PC-9 (cell line): ENCODE data around the gene FAM81A.
"Not testable (repeated sequence)": the region's sequence is repeated elsewhere in the genome, so short reads cannot be mapped to it uniquely, and the experiment has no call there.

Source experiments
- EZH2 ChIP-seq: fragments of 200-600 bp; sonication (generic); IDR thresholded peaks from 2 replicates; pipeline ENCODE4 v1.8.0; 2017; ENCODE audit warnings: antibody characterized with exemption, low read depth
- TF ChIP-seq, protein P1 (sequence below): fragments of 200-600 bp; sonication (generic); conservative IDR thresholded peaks from 2 replicates; pipeline ENCODE4 v1.6.1; 2017; ENCODE audit warnings: mixed run types, antibody characterized with exemption, mild to moderate bottlenecking, moderate library complexity

DNA sequence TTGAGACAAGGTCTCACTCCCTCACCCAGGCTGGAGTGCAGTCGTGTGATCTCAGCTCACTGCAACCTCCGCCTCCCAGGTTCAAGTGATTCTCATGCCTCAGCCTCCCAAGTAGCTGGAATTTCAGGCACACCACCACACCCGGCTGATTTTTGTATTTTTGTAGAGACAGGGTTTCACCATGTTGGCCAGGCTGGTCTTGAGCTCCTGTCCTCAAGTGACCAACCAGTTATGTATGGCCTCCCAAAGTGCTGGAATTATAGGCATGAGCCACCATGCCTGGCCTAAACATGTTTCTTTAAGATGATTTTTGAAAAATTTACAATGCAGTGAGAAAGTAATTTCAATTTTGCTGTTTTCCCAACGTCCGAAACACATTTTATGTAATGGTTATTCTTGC lies 37.2 kb downstream of the FAM81A start:
- TF ChIP-seq, protein P1, sequence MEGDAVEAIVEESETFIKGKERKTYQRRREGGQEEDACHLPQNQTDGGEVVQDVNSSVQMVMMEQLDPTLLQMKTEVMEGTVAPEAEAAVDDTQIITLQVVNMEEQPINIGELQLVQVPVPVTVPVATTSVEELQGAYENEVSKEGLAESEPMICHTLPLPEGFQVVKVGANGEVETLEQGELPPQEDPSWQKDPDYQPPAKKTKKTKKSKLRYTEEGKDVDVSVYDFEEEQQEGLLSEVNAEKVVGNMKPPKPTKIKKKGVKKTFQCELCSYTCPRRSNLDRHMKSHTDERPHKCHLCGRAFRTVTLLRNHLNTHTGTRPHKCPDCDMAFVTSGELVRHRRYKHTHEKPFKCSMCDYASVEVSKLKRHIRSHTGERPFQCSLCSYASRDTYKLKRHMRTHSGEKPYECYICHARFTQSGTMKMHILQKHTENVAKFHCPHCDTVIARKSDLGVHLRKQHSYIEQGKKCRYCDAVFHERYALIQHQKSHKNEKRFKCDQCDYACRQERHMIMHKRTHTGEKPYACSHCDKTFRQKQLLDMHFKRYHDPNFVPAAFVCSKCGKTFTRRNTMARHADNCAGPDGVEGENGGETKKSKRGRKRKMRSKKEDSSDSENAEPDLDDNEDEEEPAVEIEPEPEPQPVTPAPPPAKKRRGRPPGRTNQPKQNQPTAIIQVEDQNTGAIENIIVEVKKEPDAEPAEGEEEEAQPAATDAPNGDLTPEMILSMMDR, result not testable (repeated sequence)
- not testable (repeated sequence) for TF ChIP-seq EZH2
